Skeletal muscle tissue (tissue), 4 donors: ENCODE data around the gene IDH3B. TPM values are rescaled to one million over a fixed set of nuclear protein-coding genes. Genes with fewer than 3 reads are reported as not detected.

ENCODE experiments used
- H3K27ac ChIP-seq: one replicate; pipeline ENCODE4 v1.7.0; 2013; ENCODE audit warnings: mild to moderate bottlenecking, low read depth, low read length, inconsistent platforms
- H3K27me3 ChIP-seq, 3 donors: one replicate each; pipeline ENCODE4 v1.7.0; 2013; ENCODE audit warnings: low read length in 3 of 3; ENCODE audit not compliant: control insufficient read depth in 3 of 3, insufficient read depth in 3 of 3
- H3K36me3 ChIP-seq, 3 donors: one replicate each; pipeline ENCODE4 v1.7.0; 2013; ENCODE audit warnings: low read length in 3 of 3; ENCODE audit not compliant: control insufficient read depth in 3 of 3, insufficient read depth in 3 of 3
- H3K4me1 ChIP-seq, 3 donors: one replicate each; pipeline ENCODE4 v1.7.0; 2013; ENCODE audit warnings: low read length in 3 of 3, mild to moderate bottlenecking in 3 of 3; ENCODE audit not compliant: control insufficient read depth in 3 of 3, insufficient read depth in 3 of 3
- H3K4me3 ChIP-seq, 3 donors: one replicate each; pipeline ENCODE4 v1.7.0; 2013; ENCODE audit warnings: low read length in 3 of 3
- H3K9ac ChIP-seq, 3 donors: one replicate each; pipeline ENCODE4 v1.7.0; 2013; ENCODE audit warnings: low read length in 3 of 3, mild to moderate bottlenecking in 3 of 3, moderate library complexity in 2 of 3, low read depth in 1 of 3
- H3K9me3 ChIP-seq, 3 donors: one replicate each; pipeline ENCODE4 v1.7.0; 2013; ENCODE audit warnings: low read length in 3 of 3; ENCODE audit not compliant: control insufficient read depth in 3 of 3
- total RNA-seq: library from RNA; depleted of rRNA; stranded (reverse); fragments of >200 nt; gene quantifications from one replicate; pipeline ENCODE4 v1.2.3, GENCODE V29; 2014
- donor health status: Osteomylitis.

The IDH3B gene
- total RNA-seq, 1 donor from 2014 or later = 156 TPM

GRCh38 chr20:2695206-2695983 is 31.4 kb upstream of the IDH3B start:
- no peak overlapping the region for H3K9ac ChIP-seq
- H3K36me3 ChIP-seq = no peaks in the 10 kb centered on the region
- H3K27ac ChIP-seq = no peak overlapping the region
- peaks cover 0 to 5% (median 3%) of the 10 kb centered on the region in 3 donors for H3K4me1 ChIP-seq
- no peak overlapping the region for H3K4me3 ChIP-seq
- H3K27me3 ChIP-seq = peaks cover 44 to 60% (median 53%) of the 10 kb centered on the region in 3 donors
- H3K9me3 ChIP-seq = no peaks in the 10 kb centered on the region

DNA sequence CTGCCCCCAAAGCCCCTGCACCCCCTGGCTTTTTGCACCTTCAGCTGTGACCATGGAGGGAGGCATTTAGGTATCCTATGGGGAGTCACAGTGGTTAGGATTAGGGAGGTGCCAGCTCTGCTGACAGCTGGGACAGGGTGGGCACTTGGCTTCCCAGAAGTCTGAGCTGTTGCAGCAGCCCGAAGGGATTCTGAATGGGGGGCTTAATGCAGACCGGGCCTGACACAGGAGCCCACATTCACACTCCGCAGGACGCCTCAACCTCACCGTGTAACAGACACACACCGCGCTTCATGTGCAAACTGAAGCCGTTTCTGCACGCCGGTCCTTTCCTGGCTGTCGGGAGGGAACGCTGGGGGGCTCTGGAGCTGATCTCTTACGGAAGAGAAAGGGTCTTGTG is 30.5 kb upstream of the IDH3B start:
- Histone ChIP-seq H3K9ac (no peak overlapping the region), H3K27me3 (peaks cover 45 to 64% (median 62%) of the 10 kb centered on the region in 3 donors), H3K4me1 (peaks cover 0 to 5% (median 3%) of the 10 kb centered on the region in 3 donors), H3K4me3 (no peak overlapping the region), H3K36me3 (no peaks in the 10 kb centered on the region), H3K27ac (no peak overlapping the region), H3K9me3 (no peaks in the 10 kb centered on the region)

DNA sequence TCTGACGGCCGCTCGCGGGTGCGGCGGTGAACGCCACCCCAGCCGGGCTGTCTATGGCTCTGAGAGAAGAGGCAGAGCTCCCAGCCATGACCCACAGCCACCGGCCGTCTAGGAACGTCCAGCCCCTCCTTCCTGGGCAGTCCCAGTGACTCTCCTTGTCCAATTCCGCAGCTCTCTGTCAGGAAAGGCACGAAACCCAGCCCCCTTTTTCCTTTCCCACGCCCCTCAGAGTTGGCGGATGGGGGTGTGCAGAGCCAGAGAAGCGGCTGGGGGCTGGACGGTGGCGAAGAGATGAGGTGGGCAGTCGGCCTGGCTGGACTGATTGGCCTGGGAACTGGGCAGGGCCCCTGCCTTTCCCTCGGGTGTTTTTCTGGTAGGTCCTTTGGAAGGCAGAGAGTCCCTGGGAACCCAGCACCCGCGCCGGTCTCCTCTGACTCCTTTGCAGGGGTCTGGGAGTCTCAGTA is 30.0 kb upstream of the IDH3B start:
- Histone ChIP-seq H3K27me3 (peaks cover 49 to 66% (median 64%) of the 10 kb centered on the region in 3 donors), H3K4me3 (no peak overlapping the region), H3K9ac (no peak overlapping the region), H3K36me3 (no peaks in the 10 kb centered on the region), H3K4me1 (peaks cover 0 to 5% (median 3%) of the 10 kb centered on the region in 3 donors), H3K9me3 (no peaks in the 10 kb centered on the region), H3K27ac (no peak overlapping the region)

DNA sequence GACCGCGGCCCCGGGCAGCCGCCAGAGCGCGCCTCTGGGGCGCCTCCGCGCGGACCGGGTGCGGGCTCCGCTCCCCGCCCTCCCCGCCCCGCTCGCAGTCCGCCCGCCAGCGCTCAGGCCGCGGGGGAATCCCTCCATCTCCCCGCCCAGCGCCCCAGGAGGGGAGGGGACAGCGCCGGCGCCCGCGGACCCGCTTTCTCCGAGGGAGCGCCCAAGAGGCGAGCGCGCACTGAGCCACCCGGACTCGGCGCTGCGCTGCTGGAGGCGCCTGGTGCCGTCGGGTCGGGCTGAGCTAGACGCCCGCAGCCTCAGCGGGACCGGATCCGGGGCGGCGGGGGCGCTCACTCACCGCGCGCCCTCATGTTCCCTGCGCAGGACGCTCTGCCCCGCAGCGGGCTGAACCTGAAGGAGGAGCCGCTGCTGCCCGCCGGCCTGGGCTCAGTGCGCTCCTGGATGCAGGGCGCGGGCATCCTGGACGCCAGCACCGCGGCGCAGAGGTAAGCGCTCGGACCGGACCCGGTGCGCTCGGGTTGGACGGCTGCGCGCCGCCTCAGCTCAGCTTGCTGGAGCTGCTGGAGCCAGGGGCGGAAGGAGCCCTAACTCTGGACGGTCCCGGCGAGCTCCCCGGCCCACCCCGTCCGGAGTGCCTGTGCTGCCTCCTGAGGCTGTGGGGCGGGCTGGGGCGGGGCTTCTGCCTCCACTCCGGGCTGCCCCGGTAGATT is 29.4 kb upstream of the IDH3B start:
- Histone ChIP-seq H3K27ac (no peak overlapping the region), H3K4me3 (no peak overlapping the region), H3K4me1 (peaks cover 0 to 5% (median 3%) of the 10 kb centered on the region in 3 donors), H3K9ac (no peak overlapping the region), H3K36me3 (no peaks in the 10 kb centered on the region), H3K27me3 (peaks cover 45 to 68% (median 68%) of the 10 kb centered on the region in 3 donors), H3K9me3 (no peaks in the 10 kb centered on the region)

- Histone ChIP-seq H3K4me1 (peaks cover 0 to 5% (median 3%) of the 10 kb centered on the region in 3 donors), H3K9ac (no peak overlapping the region), H3K36me3 (no peaks in the 10 kb centered on the region), H3K9me3 (no peaks in the 10 kb centered on the region), H3K4me3 (no peak overlapping the region), H3K27ac (no peak overlapping the region), H3K27me3 (peaks cover 43 to 73% (median 70%) of the 10 kb centered on the region in 3 donors)
These were observed 28.9 kb upstream of the IDH3B start for GRCh38 chr20:2692886-2693285.

DNA sequence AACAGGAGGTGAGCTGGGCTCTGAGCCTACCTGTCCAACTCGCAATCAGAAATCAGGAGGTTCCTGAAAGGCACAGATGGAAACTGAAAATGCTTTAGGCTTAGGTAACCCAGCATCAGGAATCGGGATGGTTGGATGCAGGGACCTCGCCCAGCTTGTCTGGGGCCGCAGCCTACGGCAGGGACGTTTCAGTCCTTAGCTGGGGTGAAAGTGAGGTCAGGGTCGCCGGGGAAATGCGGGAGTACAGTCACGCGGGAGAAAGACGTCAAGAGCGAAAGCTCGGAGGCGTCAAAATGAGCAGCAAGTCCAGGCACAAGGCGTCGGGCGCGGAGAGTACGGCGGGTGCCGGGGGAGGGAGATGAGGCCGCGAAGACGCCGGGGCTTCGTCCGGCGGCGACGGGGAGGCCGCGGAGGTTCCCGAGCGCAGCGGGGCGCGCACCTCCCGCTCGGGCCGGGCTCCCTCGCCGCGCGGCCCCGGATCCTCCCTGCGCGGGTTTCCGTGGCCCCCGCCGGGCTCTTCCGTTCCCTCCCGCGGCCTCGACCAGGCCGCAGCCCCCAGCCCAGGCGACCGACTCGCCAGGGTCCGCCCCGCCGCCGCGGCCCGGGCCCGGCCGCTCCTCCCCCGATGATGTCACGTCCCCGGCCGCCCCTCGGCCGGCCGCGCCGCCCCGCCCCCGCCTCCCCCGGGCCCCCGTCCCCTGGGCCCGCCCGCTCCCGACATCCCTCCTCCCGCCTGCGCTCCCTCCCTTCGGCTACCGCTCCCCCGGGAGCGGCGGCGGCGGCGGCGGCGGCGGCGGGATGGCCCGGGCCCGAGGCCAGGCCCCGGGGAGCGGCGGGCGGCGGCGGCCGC is 28.2 kb upstream of the IDH3B start, which contains the start of gene EBF4:
Gene EBF4, plus strand, starts transcription at position 745 of the 850 bp plus-strand sequence. CDS start 866 bp downstream, outside the sequence.
- Histone ChIP-seq H3K9me3 (no peaks in the 10 kb centered on the region), H3K4me1 (peaks cover 0 to 5% (median 3%) of the 10 kb centered on the region in 3 donors), H3K27ac (no peak within 1 kb of the TSS), H3K9ac (peak within 1 kb of the TSS in 2 of 3 donors; percentile 53 to 71), H3K4me3 (peak within 1 kb of the TSS; percentile 33 to 67 (median 48)), H3K36me3 (no peaks in the 10 kb centered on the region), H3K27me3 (peaks cover 49 to 75% (median 75%) of the 10 kb centered on the region in 3 donors)

GRCh38 chr20:2691663-2692035 is 27.6 kb upstream of the IDH3B start:
- no peak overlapping the region for H3K9ac ChIP-seq
- peaks cover 47 to 72% (median 71%) of the 10 kb centered on the region in 3 donors for H3K27me3 ChIP-seq
- H3K27ac ChIP-seq = no peak overlapping the region
- H3K4me1 ChIP-seq = peaks cover 0 to 5% (median 3%) of the 10 kb centered on the region in 3 donors
- H3K36me3 ChIP-seq = no peaks in the 10 kb centered on the region
- H3K9me3 ChIP-seq = no peaks in the 10 kb centered on the region
- peak overlapping the region in 2 of 3 donors; percentile 33 to 48 for H3K4me3 ChIP-seq

DNA sequence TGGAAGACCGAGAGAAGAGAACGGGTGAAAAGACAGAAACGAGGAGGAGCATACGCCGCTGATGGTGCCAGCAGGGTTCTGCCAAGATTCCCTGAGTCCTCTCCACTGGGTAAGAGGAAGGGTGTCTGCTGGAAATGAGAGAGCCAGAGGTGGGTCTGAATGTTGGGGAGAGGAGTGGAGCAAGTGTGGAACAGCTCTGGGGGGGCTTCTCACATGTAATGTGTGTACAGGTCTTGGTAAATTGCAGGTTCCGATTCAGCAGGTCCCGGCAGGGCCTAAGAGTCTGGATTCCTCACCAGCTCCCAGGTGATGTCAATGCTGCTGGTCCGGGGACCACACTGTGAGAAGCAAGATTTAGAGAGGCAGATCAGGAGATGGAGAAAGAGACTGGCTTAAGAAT is 27.1 kb upstream of the IDH3B start:
- no peak overlapping the region for H3K9ac ChIP-seq
- H3K4me3 ChIP-seq = no peak overlapping the region
- H3K4me1 ChIP-seq = peaks cover 0 to 5% (median 3%) of the 10 kb centered on the region in 3 donors
- peaks cover 50 to 70% (median 67%) of the 10 kb centered on the region in 3 donors for H3K27me3 ChIP-seq
- H3K36me3 ChIP-seq = no peaks in the 10 kb centered on the region
- H3K27ac ChIP-seq = no peak overlapping the region
- no peaks in the 10 kb centered on the region for H3K9me3 ChIP-seq

- no peak overlapping the region for H3K4me3 ChIP-seq
- peaks cover 0 to 5% (median 3%) of the 10 kb centered on the region in 3 donors for H3K4me1 ChIP-seq
- no peak overlapping the region for H3K27ac ChIP-seq
- H3K27me3 ChIP-seq = peaks cover 48 to 68% (median 65%) of the 10 kb centered on the region in 3 donors
- no peaks in the 10 kb centered on the region for H3K9me3 ChIP-seq
- H3K36me3 ChIP-seq = no peaks in the 10 kb centered on the region
- H3K9ac ChIP-seq = no peak overlapping the region
These were observed 26.7 kb upstream of the IDH3B start for GRCh38 chr20:2690718-2691117.
